Uterus (tissue), 4 donors: ENCODE measurements around the gene TUBA4A. TPM values are rescaled to one million over a fixed set of nuclear protein-coding genes. Genes with fewer than 3 reads are reported as not detected.

Experiments
- DNase-seq, 2 donors: peaks; one replicate each; pipeline ENCODE4 v3.0.0-alpha.2; 2019 to 2020
- H3K27ac ChIP-seq, 2 donors: fragments of 200-600 bp; sonication (generic); 1 replicate in 1 of 2; 2 replicates in 1 of 2; pipeline ENCODE4 v1.5.1; 2016 to 2018
- H3K27me3 ChIP-seq, 2 donors: fragments of 200-600 bp; sonication (generic); one replicate each; pipeline ENCODE4 v1.5.1; 2018 to 2019; ENCODE audit warnings: control low read depth in 1 of 2
- H3K36me3 ChIP-seq, 2 donors: fragments of 200-600 bp; sonication (generic); one replicate each; pipeline ENCODE4 v1.5.1; 2019; ENCODE audit warnings: control low read depth in 1 of 2
- H3K4me1 ChIP-seq, 2 donors: fragments of 200-600 bp; sonication (generic); one replicate each; pipeline ENCODE4 v1.5.1; 2018 to 2019; ENCODE audit warnings: control low read depth in 1 of 2
- H3K4me3 ChIP-seq, 2 donors: fragments of 200-600 bp; sonication (generic); 1 replicate in 1 of 2; 2 replicates in 1 of 2; pipeline ENCODE4 v1.5.1; 2018 to 2019; ENCODE audit warnings: mild to moderate bottlenecking in 1 of 2
- H3K9me3 ChIP-seq, 2 donors: fragments of 200-600 bp; sonication (generic); one replicate each; pipeline ENCODE4 v1.5.1; 2019; ENCODE audit warnings: control low read depth in 1 of 2
- POLR2A ChIP-seq, 2 donors: fragments of 450-650 bp; IDR thresholded peaks; one replicate each; pipeline ENCODE4 v1.6.1; 2016; ENCODE audit warnings: antibody characterized with exemption in 2 of 2, mild to moderate bottlenecking in 1 of 2, moderate library complexity in 1 of 2
- intact Hi-C: fragments of 100-400 bp; cut with DNase I; formaldehyde crosslinking; loops from one replicate; pipeline ENCODE4 v1.15.1; 2023; ENCODE audit warnings: low total_unique reads
- total RNA-seq, 4 donors: library from RNA; depleted of rRNA in 3 of 4; stranded (reverse); fragments of >200 nt in 3 of 4; gene quantifications; one replicate each; pipeline versions ENCODE4 v1.1.0 to v1.2.4, GENCODE V29; 2014 to 2023
- TF ChIP-seq, protein P1 (sequence below), 4 experiments: fragments of 200-600 bp in 2 of 4; fragments of 450-650 bp in 2 of 4; sonication (generic) in 2 of 4; IDR thresholded peaks; one replicate each; pipeline ENCODE4 v1.5.1; 2016 to 2019; ENCODE audit warnings: antibody characterized with exemption in 4 of 4, mild to moderate bottlenecking in 2 of 4, moderate library complexity in 1 of 4
- donor health status: DM: yes; HTN: yes; CAD: no.

The TUBA4A gene
- 10 to 100 TPM in 2 of 4 donors, 1 to 10 TPM in 2; 3.7 to 32.3 (median 7.3) TPM for total RNA-seq

DNA sequence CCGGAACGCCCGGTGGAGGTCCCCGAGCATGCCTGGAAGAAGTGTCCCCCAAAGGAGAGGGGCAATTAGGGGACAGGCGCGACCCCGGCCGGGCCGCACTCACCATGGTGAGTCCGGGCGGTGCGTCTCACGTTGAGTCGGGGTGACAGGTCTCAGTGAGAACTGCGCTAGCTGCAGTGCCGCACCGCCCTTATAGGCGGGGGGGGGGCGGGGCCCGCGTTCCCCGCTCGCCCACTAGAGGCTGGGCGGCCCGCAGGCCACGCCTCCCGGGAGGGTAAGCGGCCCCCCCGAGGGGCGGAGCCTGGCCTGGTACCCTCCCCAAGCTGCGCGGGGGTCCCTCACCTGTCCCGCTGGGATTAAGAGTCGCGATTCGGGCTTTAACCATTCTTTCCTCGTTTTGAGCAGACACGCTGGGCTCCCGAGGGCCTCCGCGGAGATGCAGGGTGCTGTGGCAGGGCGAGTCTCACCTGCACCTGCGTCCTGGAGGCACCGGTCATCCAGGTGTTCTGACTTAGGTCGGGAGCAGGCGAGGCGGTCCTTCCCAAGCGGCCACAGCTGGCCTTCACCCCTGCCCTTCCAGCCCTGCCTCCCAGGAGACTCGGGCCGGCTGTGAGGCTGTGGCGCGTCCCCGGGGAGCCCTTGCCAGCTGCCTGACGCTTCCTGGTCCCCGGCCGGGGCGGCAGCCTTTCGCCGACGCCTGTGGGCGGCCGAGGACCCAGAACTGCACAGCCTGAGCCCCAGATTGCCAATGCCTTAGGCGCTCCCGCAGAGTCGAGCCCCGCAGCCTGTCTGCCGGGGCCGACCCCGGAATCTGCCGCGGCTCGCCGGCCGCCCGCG lies at the start of gene TUBA4A:
TUBA4A (minus strand) TSS at position 166 of the 837 bp plus-strand sequence; CDS start at position 106, 60 bp downstream.
- H3K4me1 ChIP-seq: peaks cover 0 to 7% of the 10 kb centered on the region in 2 donors
- H3K27me3 ChIP-seq: peaks cover 0 to 17% of the 10 kb centered on the region in 2 donors
- H3K36me3 ChIP-seq: no peaks in the 10 kb centered on the region
- DNase-seq: peak; percentile 72 to 73
- H3K9me3 ChIP-seq: no peaks in the 10 kb centered on the region
- peak within 1 kb of the TSS; percentile 55 to 56 for H3K4me3 ChIP-seq
- TF ChIP-seq, protein P1, sequence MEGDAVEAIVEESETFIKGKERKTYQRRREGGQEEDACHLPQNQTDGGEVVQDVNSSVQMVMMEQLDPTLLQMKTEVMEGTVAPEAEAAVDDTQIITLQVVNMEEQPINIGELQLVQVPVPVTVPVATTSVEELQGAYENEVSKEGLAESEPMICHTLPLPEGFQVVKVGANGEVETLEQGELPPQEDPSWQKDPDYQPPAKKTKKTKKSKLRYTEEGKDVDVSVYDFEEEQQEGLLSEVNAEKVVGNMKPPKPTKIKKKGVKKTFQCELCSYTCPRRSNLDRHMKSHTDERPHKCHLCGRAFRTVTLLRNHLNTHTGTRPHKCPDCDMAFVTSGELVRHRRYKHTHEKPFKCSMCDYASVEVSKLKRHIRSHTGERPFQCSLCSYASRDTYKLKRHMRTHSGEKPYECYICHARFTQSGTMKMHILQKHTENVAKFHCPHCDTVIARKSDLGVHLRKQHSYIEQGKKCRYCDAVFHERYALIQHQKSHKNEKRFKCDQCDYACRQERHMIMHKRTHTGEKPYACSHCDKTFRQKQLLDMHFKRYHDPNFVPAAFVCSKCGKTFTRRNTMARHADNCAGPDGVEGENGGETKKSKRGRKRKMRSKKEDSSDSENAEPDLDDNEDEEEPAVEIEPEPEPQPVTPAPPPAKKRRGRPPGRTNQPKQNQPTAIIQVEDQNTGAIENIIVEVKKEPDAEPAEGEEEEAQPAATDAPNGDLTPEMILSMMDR (IDR thresholded peaks at IDR 0.05): peak in 3 of 4 experiments; percentile 27 to 35 (median 28)
- peak; percentile 88 to 97 for TF ChIP-seq POLR2A (IDR thresholded peaks at IDR 0.05)
- intact Hi-C loops: no loop called here
- H3K27ac ChIP-seq: peak within 1 kb of the TSS; percentile 15 to 67

DNA sequence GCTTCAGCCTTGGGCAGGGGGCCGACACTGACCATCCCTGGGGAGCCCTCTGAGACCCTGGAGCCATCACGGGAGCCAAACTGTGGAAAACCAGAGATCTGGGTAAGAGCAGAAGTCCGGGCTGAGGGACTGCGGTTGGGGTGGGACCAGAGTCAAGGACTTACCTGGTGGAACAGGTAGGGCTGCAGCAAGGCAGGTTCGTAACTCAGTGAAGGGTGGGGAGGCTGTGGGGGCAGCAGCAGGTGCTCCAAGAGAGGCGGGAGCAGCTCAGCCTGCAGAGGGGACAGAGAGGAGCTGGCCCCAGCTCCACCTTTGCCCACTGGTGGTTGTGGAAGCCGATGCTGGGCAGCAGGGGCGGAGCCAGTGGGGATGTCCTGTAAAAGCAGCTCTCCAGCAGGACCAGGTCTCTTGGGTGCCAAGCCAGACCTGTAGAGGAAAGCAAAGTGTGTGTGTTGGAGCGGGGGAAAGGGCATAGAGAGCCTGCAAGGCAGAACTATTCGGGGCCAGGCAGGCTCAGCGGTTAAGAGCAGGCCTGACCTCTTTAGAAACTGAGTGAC lies 48.8 kb upstream of the TUBA4A start:
- H3K4me3 ChIP-seq: no peak overlapping the region
- DNase-seq: no peak
- no peaks in the 10 kb centered on the region for H3K27me3 ChIP-seq
- H3K27ac ChIP-seq: no peak overlapping the region
- no peaks in the 10 kb centered on the region for H3K36me3 ChIP-seq
- H3K9me3 ChIP-seq: no peaks in the 10 kb centered on the region
- TF ChIP-seq, protein P1 (IDR thresholded peaks at IDR 0.05): no peak
- TF ChIP-seq POLR2A (IDR thresholded peaks at IDR 0.05): no peak
- intact Hi-C loops: no loop called here
- no peaks in the 10 kb centered on the region for H3K4me1 ChIP-seq

DNA sequence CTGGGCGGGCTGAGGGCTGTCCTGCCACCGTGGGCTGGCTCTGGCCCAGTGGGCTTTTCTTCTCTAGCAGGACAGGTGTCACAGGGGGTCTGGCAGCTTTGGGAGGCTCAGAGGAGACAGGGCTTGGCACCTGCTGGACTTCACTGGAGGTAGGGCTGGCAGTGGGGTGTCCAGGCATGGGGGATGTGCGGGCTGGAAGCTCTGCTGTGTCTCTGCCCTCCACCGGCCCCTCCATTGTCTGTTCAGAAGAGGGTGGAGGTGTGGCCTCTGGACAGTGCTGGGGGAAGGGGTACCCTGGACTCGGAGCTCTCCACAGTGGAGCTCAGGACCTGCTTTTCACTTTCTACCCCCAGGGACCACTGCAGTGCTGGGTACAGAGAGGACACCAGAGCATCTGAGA lies 46.3 kb upstream of the TUBA4A start:
- Histone ChIP-seq H3K27me3 (no peaks in the 10 kb centered on the region), H3K36me3 (no peaks in the 10 kb centered on the region), H3K4me3 (no peak overlapping the region), H3K9me3 (no peaks in the 10 kb centered on the region), H3K4me1 (no peaks in the 10 kb centered on the region), H3K27ac (no peak overlapping the region)
- intact Hi-C loops: no loop called here
- no peak for DNase-seq
- TF ChIP-seq POLR2A (IDR thresholded peaks at IDR 0.05): no peak
- TF ChIP-seq, protein P1 (IDR thresholded peaks at IDR 0.05): no peak

DNA sequence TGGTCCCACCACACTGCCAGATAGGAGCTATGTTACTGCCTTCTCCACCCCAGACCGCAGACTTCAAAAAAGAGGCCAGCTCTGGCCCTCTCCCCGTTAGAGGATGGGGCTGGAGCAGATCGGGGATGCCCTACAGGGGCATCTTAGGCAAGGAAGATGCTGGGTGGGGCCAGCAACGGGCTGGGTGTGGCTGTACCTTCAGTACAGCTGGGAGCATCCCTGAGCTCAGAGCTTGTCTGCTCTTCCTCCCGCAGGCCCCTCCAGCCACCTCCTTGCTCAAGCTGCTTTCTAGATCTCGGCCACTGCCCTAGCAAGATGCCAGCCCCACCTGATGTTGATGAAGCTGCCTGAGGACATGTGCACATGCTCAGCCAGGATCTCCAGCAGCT lies 45.6 kb upstream of the TUBA4A start:
- intact Hi-C loops: loop anchor here (5.0 kb wide), 1 partner anchor 137 kb away; the partner anchor contains the start of gene NHEJ1
- no peak for DNase-seq
- H3K36me3 ChIP-seq: no peaks in the 10 kb centered on the region
- H3K9me3 ChIP-seq: no peaks in the 10 kb centered on the region
- TF ChIP-seq, protein P1 (IDR thresholded peaks at IDR 0.05): no peak
- no peak for TF ChIP-seq POLR2A (IDR thresholded peaks at IDR 0.05)
- no peaks in the 10 kb centered on the region for H3K4me1 ChIP-seq
- no peaks in the 10 kb centered on the region for H3K27me3 ChIP-seq
- H3K27ac ChIP-seq: no peak overlapping the region
- H3K4me3 ChIP-seq: no peak overlapping the region
